GM18520 (cell line): Measurements from ENCODE around the gene PCDHGC3.
"Not testable (repeated sequence)": the region's sequence is repeated elsewhere in the genome, so short reads cannot be mapped to it uniquely, and the experiment has no call there.

ENCODE experiments used
- ATAC-seq: cut with Tn5 transposase; IDR thresholded peaks from one replicate; pipeline ENCODE4 v1.9.1; 2021; ENCODE audit not compliant: unreplicated experiment

The PCDHGC3 gene

DNA sequence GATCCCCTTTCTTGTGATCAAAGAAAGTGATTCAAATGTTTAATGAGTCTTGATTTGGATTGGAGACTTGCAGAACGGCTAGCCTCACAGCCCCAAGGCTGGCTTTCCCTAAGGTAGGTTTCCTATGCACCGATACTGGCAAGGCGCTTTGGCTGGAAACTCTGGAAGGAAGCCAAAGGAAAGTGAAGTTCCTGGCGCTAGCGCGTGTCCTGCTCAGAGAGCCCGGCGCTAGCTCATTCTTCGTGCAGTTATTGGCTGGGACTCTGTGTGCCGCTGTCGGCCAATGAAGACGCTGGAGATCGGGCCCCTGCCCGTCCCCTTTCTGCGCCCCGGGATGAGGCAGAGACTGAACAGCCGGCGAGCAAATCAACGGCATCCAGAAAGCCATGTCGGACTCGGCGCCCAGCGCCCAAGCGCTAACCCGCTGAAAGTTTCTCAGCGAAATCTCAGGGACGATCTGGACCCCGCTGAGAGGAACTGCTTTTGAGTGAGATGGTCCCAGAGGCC is at the start of gene PCDHGC3:
PCDHGC3 (plus strand) TSS at position 342 of the 507 bp plus-strand sequence; CDS start at position 493, 151 bp downstream.
- peak; percentile 99 for ATAC-seq

DNA sequence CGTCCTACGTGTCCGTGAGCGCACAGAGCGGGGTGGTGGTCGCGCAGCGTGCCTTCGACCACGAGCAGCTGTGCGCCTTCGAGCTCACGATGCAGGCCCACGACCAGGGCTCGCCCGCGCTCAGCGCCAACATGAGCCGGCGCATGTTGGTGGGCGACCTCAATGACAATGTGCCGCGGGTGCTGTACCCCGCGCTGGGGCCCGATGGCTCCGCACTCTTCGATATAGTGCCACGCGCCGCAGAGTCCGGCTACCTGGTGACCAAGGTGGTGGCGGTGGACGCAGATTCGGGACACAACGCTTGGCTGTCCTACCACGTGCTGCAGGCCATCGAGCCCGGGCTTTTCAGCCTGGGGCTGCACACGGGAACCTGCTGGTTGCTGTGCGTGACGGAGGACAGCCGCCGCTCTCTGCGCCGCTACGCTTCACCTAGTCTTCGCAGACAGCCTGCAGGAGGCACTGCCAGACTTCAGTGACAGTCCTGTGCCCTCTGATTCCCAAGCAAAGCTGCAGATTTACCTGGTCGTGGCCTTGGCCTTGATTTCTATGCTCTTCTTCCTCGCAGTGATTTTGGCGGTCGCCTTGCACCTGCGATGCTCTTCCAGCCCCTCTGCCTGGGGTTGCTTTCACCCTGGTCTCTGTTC is 47.9 kb upstream of the PCDHGC3 start:
- ATAC-seq: no peak

DNA sequence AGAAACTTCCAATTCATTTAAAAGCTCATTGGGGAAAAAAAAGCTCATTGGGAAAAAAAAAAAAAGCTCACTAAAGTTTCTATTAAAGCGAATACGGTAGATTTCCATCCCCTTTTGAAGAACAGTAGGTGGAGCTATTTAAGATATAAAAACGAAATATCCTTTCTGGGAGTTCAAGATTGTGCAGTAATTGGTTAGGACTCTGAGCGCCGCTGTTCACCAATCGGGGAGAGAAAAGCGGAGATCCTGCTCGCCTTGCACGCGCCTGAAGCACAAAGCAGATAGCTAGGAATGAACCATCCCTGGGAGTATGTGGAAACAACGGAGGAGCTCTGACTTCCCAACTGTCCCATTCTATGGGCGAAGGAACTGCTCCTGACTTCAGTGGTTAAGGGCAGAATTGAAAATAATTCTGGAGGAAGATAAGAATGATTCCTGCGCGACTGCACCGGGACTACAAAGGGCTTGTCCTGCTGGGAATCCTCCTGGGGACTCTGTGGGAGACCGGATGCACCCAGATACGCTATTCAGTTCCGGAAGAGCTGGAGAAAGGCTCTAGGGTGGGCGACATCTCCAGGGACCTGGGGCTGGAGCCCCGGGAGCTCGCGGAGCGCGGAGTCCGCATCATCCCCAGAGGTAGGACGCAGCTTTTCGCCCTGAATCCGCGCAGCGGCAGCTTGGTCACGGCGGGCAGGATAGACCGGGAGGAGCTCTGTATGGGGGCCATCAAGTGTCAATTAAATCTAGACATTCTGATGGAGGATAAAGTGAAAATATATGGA is 45.2 kb upstream of the PCDHGC3 start, which contains the start of gene PCDHGA12:
PCDHGA12 (plus strand) TSS at position 176 of the 782 bp plus-strand sequence; CDS start at position 429, 253 bp downstream.
- ATAC-seq: peak; percentile 68

DNA sequence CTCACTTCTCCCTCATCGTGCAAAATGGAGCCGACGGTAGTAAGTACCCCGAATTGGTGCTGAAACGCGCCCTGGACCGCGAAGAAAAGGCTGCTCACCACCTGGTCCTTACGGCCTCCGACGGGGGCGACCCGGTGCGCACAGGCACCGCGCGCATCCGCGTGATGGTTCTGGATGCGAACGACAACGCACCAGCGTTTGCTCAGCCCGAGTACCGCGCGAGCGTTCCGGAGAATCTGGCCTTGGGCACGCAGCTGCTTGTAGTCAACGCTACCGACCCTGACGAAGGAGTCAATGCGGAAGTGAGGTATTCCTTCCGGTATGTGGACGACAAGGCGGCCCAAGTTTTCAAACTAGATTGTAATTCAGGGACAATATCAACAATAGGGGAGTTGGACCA is 44.5 kb upstream of the PCDHGC3 start:
- no peak for ATAC-seq

DNA sequence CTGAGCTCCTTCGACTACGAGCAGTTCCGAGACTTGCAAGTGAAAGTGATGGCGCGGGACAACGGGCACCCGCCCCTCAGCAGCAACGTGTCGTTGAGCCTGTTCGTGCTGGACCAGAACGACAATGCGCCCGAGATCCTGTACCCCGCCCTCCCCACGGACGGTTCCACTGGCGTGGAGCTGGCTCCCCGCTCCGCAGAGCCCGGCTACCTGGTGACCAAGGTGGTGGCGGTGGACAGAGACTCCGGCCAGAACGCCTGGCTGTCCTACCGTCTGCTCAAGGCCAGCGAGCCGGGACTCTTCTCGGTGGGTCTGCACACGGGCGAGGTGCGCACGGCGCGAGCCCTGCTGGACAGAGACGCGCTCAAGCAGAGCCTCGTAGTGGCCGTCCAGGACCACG is 43.5 kb upstream of the PCDHGC3 start:
- ATAC-seq: not testable (repeated sequence)

DNA sequence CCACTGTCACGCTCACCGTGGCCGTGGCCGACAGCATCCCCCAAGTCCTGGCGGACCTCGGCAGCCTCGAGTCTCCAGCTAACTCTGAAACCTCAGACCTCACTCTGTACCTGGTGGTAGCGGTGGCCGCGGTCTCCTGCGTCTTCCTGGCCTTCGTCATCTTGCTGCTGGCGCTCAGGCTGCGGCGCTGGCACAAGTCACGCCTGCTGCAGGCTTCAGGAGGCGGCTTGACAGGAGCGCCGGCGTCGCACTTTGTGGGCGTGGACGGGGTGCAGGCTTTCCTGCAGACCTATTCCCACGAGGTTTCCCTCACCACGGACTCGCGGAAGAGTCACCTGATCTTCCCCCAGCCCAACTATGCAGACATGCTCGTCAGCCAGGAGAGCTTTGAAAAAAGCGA is 43.0 kb upstream of the PCDHGC3 start:
- not testable (repeated sequence) for ATAC-seq

DNA sequence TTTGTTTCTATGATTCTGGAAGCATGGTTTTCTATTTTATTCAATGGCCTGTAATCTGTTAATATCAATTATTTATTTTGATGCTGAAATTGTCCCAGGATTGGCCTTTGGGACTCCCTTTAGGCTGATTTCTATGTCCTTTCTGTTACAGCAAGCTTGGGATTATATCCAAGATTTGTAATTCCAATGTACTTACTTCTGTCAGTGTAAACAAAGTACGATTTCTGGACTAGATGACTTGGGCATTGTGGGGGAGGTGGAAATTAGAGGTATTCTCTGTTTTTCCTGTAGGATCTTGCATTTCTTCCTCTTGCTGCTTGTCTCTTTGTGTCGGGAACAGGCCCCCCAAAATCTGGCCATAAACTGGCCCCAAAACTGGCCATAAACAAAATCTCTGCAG is 41.8 kb upstream of the PCDHGC3 start:
- ATAC-seq: no peak

DNA sequence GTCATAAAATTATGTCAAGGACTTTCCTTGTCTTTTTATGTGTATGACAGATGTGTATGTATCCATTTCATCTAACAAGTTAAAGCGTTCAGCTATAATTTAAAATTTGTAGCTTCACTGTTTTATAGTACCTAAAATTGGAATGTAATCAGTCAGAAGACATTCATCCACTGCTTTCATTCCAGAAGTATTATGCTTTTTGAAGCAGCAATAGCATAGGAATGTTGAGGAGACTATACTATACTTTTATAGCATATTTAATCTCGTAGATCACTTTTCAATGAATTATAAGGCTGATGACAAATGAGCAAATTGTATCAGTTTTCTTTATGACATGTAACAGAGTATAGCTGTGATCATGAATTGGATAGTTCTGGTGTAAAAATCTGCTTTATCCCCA is 38.5 kb upstream of the PCDHGC3 start:
- no peak for ATAC-seq

DNA sequence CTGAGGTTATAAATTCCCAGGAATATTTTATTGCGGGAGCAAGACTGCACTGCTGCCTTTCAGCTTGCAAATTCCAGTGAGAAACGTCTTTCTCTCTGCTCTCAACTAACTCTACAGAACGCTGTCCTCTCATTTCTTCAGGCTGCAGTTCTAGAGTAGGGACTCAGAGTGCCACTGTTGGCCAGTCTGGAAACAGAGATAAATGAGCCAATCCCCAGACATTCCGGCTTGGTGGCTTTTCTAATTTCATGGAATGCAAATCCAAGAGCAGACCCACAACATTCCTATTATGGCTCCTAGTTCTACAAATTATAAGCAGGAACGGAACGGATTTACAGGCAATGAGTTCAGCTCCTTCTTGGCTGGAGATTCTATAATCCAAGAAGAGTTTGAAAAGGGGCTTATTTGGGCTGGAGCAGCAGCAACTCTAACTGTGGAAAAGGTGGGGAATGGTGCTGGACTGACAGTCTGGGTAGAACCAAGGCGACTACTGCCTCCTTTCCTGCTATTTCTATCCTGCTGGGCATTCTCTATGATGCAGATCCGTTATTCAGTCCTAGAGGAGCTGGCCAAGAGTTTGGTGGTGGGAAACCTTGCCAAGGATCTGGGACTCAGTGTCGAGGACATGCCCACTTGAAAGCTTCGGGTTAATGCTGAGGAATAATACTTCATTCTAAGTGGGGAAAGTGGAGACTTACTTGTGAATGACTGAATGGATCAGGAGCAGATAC is 36.2 kb upstream of the PCDHGC3 start:
- ATAC-seq: no peak

DNA sequence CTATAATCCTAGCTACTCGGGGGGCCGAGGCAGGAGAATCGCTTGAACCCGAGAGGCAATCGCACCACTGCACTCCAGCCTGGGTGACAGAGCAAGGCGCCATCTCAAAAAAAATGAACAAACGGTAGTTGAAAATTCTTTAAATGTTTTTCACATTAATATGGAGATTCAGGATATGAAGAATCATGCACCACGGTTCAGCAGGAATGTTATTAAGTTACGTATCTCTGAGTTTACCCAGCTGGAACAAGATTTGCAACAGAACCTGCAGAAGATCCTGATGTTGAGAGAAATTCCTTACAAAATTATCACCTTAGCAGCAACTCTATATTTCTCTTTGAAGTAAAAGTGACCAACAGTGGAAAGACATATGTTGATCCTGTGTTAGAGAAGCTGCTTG is 35.4 kb upstream of the PCDHGC3 start:
- ATAC-seq: no peak

DNA sequence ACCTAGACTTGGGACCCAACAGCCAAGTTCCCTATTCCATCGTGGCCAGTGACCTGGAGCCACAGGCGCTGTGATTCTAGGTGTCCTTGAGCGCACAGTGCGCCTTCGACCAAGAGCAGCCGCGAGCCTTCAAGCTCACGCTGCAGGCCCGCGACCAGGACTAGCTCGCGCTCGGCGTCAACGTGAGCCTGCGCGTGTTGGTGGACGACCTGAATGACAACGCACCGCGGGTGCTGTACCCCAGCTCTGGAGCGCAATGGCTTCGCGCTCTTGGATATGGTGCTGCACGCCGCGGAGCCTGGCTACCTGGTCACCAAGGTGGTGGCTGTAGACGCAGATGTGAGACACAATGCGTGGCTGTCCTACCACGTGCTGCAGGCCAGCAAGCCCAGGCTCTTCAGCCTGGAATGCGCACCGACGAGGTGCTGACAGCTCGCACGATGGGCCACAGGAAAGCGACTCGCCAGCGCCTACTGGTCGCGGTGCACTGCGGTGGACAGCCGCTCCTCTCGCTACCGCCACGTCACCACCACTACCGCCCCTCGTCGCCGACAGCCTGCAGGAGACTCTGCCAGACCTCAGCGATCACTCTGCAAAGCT is 34.1 kb upstream of the PCDHGC3 start:
- no peak for ATAC-seq

DNA sequence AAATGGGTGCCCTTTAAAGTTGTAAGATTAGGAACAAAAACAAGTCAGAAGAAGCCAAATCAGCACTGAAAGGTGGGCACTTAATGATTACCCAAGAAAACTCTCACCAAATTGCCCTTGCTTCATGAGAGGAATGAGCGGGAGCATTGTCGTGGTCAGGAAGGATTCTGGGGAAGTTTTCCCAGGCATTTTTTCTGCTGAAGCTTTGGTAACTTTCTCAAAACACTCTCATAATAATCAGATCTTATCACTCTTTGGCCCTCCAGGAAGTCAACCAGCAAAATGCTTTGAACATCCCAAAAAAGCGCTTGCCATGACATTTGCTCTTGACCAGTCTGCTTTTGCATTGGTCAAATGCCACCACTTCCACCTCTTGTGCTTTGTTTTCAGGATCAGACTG is 10.4 kb upstream of the PCDHGC3 start:
- no peak for ATAC-seq

DNA sequence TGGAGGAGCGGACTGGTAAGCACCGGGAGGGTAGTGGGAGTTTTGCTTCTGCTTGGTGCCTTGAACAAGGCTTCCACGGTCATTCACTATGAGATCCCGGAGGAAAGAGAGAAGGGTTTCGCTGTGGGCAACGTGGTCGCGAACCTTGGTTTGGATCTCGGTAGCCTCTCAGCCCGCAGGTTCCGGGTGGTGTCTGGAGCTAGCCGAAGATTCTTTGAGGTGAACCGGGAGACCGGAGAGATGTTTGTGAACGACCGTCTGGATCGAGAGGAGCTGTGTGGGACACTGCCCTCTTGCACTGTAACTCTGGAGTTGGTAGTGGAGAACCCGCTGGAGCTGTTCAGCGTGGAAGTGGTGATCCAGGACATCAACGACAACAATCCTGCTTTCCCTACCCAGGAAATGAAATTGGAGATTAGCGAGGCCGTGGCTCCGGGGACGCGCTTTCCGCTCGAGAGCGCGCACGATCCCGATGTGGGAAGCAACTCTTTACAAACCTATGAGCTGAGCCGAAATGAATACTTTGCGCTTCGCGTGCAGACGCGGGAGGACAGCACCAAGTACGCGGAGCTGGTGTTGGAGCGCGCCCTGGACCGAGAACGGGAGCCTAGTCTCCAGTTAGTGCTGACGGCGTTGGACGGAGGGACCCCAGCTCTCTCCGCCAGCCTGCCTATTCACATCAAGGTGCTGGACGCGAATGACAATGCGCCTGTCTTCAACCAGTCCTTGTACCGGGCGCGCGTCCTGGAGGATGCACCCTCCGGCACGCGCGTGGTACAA is 556 bp downstream of the PCDHGC3 start:
- ATAC-seq: no peak

DNA sequence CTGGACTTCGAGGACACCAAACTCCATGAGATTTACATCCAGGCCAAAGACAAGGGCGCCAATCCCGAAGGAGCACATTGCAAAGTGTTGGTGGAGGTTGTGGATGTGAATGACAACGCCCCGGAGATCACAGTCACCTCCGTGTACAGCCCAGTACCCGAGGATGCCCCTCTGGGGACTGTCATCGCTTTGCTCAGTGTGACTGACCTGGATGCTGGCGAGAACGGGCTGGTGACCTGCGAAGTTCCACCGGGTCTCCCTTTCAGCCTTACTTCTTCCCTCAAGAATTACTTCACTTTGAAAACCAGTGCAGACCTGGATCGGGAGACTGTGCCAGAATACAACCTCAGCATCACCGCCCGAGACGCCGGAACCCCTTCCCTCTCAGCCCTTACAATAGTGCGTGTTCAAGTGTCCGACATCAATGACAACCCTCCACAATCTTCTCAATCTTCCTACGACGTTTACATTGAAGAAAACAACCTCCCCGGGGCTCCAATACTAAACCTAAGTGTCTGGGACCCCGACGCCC is 1.3 kb downstream of the PCDHGC3 start:
- ATAC-seq: no peak

DNA sequence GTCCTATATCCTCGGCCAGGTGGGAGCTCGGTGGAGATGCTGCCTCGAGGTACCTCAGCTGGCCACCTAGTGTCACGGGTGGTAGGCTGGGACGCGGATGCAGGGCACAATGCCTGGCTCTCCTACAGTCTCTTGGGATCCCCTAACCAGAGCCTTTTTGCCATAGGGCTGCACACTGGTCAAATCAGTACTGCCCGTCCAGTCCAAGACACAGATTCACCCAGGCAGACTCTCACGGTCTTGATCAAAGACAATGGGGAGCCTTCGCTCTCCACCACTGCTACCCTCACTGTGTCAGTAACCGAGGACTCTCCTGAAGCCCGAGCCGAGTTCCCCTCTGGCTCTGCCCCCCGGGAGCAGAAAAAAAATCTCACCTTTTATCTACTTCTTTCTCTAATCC is 2.0 kb downstream of the PCDHGC3 start:
- no peak for ATAC-seq

DNA sequence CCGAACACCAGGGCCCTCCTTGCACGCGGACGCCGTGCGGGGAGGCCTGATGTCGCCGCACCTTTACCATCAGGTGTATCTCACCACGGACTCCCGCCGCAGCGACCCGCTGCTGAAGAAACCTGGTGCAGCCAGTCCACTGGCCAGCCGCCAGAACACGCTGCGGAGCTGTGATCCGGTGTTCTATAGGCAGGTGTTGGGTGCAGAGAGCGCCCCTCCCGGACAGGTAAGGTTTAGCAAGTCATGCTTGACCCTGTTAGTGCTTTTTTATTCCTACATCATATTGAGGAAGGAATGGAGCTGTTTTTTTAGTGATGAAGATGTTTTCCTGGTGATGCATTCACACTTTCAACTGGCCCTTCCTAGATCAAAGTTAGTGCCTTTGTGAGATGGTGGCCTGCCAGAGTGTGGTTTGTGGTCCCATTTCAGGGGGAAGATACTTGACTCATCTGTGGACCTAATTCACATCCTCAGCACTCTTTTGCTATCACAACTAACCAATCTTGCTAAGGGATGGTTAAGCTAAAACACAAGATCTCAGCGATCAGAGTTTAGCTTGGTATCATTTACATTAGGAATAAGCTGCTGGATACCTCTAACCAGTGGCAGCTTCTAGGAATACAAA is 2.7 kb downstream of the PCDHGC3 start:
- ATAC-seq: no peak

DNA sequence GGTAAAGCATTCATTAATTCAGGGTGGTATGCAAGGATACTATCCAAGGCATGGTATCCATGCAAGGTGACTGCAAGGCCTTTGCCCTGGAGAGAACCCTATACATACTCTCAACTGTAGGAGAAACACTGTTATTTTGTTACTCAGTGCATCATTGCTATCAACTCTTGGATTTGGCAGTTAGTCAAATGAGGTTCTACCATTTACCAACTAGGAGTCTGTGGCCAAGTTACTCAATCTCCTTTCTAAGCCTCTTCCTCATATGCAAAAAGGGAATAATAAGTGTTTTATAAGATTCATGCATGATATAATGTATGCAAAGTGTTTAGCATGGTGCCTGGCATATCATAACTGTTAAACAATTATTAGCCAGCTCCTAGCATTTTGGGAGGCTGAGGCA is 4.0 kb downstream of the PCDHGC3 start:
- ATAC-seq: no peak

DNA sequence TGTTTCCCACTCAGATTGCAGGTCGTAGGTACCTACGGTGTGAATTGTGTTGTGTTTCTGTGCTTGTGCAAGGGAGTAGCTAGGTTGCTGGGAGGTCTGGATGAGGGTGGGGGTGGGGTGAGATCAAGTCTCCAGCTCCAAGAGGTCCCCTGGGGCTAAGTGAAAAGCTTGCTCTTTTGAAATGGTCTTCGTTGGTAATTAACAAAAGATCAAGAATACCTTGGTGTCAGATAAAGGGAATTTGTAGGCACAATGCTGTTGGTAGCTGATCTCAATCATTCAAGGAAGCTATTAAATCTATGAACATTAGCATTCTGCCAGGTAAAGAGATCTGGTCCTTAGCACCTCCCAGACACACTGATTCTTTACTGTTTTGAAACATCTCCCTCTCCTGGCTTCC is 8.1 kb downstream of the PCDHGC3 start:
- ATAC-seq: no peak

DNA sequence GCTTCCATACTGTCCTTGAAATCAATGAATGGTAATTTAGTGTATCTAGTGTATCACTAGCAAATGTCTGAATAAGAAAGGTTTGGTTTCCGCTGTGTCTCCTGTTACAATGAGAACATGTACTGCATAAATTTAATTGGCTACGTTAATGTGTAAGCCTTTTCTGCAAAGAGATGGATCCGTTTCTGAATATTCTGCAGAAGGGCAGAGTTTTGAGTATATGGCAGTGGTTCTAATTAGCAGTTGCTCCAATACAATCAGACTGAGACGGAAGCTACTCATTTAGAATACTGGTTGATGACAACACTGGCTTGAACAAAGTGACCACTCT is 8.5 kb downstream of the PCDHGC3 start:
- no peak for ATAC-seq
